HEK293 (cell line): ENCODE results near the gene C4BPB.

Experiments used
- CTCF ChIA-PET: fragments of 350-600 bp; formaldehyde crosslinking; extraction: SDS; loops from one replicate; lab custom pipeline; 2021; ENCODE audit warnings: antibody characterized with exemption; lab: Yijun Ruan, JAX
- POLR2A ChIA-PET: fragments of 300-600 bp; formaldehyde crosslinking; extraction: SDS; loops from one replicate; lab custom pipeline; 2020; ENCODE audit warnings: antibody characterized with exemption, inconsistent platforms; lab: Yijun Ruan, JAX
- H3K27ac ChIP-seq: fragments of 200-500 bp; sonication (Bioruptor generic); 2 replicates; pipeline ENCODE4 v1.5.1; 2014; ENCODE audit warnings: low read depth, low read length, control low read depth, inconsistent platforms; ENCODE audit errors: extremely low read depth
- H3K36me3 ChIP-seq, 2 experiments: fragments of 200-500 bp in 1 of 2; sonication (Bioruptor generic) in 1 of 2; 1 replicate in 1 of 2; 2 replicates in 1 of 2; pipeline ENCODE4 v1.5.1; 2014 to 2017; ENCODE audit warnings: inconsistent platforms in 2 of 2, low read length in 2 of 2; ENCODE audit not compliant: control insufficient read depth in 2 of 2, insufficient read depth in 1 of 2
- H3K4me1 ChIP-seq: fragments of 200-500 bp; sonication (Bioruptor generic); 2 replicates; pipeline ENCODE4 v1.5.1; 2014; ENCODE audit warnings: mild to moderate bottlenecking, low read length, inconsistent platforms; ENCODE audit not compliant: control insufficient read depth, insufficient read depth
- H3K4me3 ChIP-seq: 2 replicates; pipeline ENCODE4 v1.5.1; 2011; ENCODE audit warnings: low read depth, mild to moderate bottlenecking, control low read depth, low read length, moderate library complexity
- H3K9me3 ChIP-seq: fragments of 200-500 bp; sonication (Bioruptor generic); 2 replicates; pipeline ENCODE4 v1.5.1; 2014; ENCODE audit warnings: low read depth, low read length, inconsistent platforms; ENCODE audit not compliant: control insufficient read depth, insufficient read depth
- AEBP2 ChIP-seq: fragments of 450-650 bp; formaldehyde crosslinking; IDR thresholded peaks from 2 replicates; pipeline ENCODE4 v1.5.1; 2016; ENCODE audit warnings: missing biosample characterization, missing genetic modification characterization, borderline replicate concordance
- BCL6B ChIP-seq: fragments of 450-650 bp; formaldehyde crosslinking; IDR thresholded peaks from 2 replicates; pipeline ENCODE4 v1.5.1; 2017; ENCODE audit warnings: missing biosample characterization, missing genetic modification characterization
- FEZF1 ChIP-seq: fragments of 450-650 bp; formaldehyde crosslinking; IDR thresholded peaks from 2 replicates; pipeline ENCODE4 v1.5.1; 2016; ENCODE audit warnings: missing biosample characterization, missing genetic modification characterization
- PRDM1 ChIP-seq: fragments of 450-650 bp; formaldehyde crosslinking; IDR thresholded peaks from 2 replicates; pipeline ENCODE4; 2016; ENCODE audit warnings: missing biosample characterization, missing genetic modification characterization
- SALL2 ChIP-seq: fragments of 450-650 bp; formaldehyde crosslinking; IDR thresholded peaks from 2 replicates; pipeline ENCODE4 v1.5.0; 2017; ENCODE audit warnings: missing biosample characterization, mild to moderate bottlenecking, missing genetic modification characterization, borderline replicate concordance
- ZBTB10 ChIP-seq: fragments of 450-650 bp; formaldehyde crosslinking; IDR thresholded peaks from 2 replicates; pipeline ENCODE4 v1.5.1; 2016; ENCODE audit warnings: missing biosample characterization, missing genetic modification characterization
- ZBTB8A ChIP-seq: fragments of 450-650 bp; formaldehyde crosslinking; IDR thresholded peaks from 2 replicates; pipeline ENCODE4 v1.5.1; 2016; ENCODE audit warnings: missing biosample characterization, missing genetic modification characterization
- ZEB2 ChIP-seq: fragments of 450-650 bp; formaldehyde crosslinking; IDR thresholded peaks from 2 replicates; pipeline ENCODE4 v1.5.1; 2016; ENCODE audit warnings: missing biosample characterization, missing genetic modification characterization
- ZNF148 ChIP-seq: fragments of 450-650 bp; formaldehyde crosslinking; IDR thresholded peaks from 2 replicates; pipeline ENCODE4 v1.5.0; 2017; ENCODE audit warnings: missing biosample characterization, missing genetic modification characterization, borderline replicate concordance
- ZNF19 ChIP-seq: fragments of 450-650 bp; formaldehyde crosslinking; IDR thresholded peaks from 2 replicates; pipeline ENCODE4; 2016; ENCODE audit warnings: missing biosample characterization, missing genetic modification characterization, low read depth
- ZNF214 ChIP-seq: fragments of 450-650 bp; formaldehyde crosslinking; IDR thresholded peaks from 2 replicates; pipeline ENCODE4 v1.5.1; 2017; ENCODE audit warnings: missing biosample characterization, mild to moderate bottlenecking, missing genetic modification characterization, borderline replicate concordance
- ZNF223 ChIP-seq: fragments of 450-650 bp; formaldehyde crosslinking; IDR thresholded peaks from 2 replicates; pipeline ENCODE4 v1.5.1; 2016; ENCODE audit warnings: missing biosample characterization, missing genetic modification characterization
- ZNF280C ChIP-seq: fragments of 450-650 bp; formaldehyde crosslinking; IDR thresholded peaks from 2 replicates; pipeline ENCODE4 v1.5.1; 2016; ENCODE audit warnings: missing biosample characterization, missing genetic modification characterization
- ZNF670 ChIP-seq: fragments of 450-650 bp; formaldehyde crosslinking; IDR thresholded peaks from 2 replicates; pipeline ENCODE4 v1.5.1; 2016; ENCODE audit warnings: missing biosample characterization, missing genetic modification characterization, low read depth
- ZNF747 ChIP-seq: fragments of 450-650 bp; formaldehyde crosslinking; IDR thresholded peaks from 2 replicates; pipeline ENCODE4 v1.5.1; 2016; ENCODE audit warnings: missing biosample characterization, missing genetic modification characterization
- ZNF777 ChIP-seq: fragments of 450-650 bp; formaldehyde crosslinking; IDR thresholded peaks from 2 replicates; pipeline ENCODE4 v1.5.1; 2017; ENCODE audit warnings: missing biosample characterization, missing genetic modification characterization, borderline replicate concordance
- ZNF792 ChIP-seq: fragments of 450-650 bp; formaldehyde crosslinking; IDR thresholded peaks from 2 replicates; pipeline ENCODE4 v1.5.1; 2016; ENCODE audit warnings: missing biosample characterization, missing genetic modification characterization
- TF ChIP-seq, protein P1 (sequence below): fragments of 450-650 bp; formaldehyde crosslinking; IDR thresholded peaks from 2 replicates; pipeline ENCODE4 v1.5.1; 2016; ENCODE audit warnings: missing biosample characterization, missing genetic modification characterization
- TF ChIP-seq, protein P2 (sequence below): fragments of 450-650 bp; formaldehyde crosslinking; IDR thresholded peaks from 2 replicates; pipeline ENCODE4 v1.5.1; 2016; ENCODE audit warnings: missing biosample characterization, missing genetic modification characterization

C4BPB gene

GRCh38 chr1:207130252-207131036 is 41.8 kb downstream of the C4BPB start (continued):
- TF ChIP-seq, protein P1, sequence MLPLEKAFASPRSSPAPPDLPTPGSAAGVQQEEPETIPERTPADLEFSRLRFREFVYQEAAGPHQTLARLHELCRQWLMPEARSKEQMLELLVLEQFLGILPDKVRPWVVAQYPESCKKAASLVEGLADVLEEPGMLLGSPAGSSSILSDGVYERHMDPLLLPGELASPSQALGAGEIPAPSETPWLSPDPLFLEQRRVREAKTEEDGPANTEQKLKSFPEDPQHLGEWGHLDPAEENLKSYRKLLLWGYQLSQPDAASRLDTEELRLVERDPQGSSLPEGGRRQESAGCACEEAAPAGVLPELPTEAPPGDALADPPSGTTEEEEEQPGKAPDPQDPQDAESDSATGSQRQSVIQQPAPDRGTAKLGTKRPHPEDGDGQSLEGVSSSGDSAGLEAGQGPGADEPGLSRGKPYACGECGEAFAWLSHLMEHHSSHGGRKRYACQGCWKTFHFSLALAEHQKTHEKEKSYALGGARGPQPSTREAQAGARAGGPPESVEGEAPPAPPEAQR (tag by site-specific recombination) = no peak
- TF ChIP-seq ZNF19 (tag by site-specific recombination) = no peak
- no peak for TF ChIP-seq BCL6B (tag by site-specific recombination)
- no peak for TF ChIP-seq ZNF280C
- no peak for TF ChIP-seq ZNF223 (tag by site-specific recombination)
- no peak for TF ChIP-seq ZEB2
- TF ChIP-seq ZNF747 = no peak
- no peak for TF ChIP-seq AEBP2 (tag by site-specific recombination)
- no peak for TF ChIP-seq PRDM1 (tag by site-specific recombination)

DNA sequence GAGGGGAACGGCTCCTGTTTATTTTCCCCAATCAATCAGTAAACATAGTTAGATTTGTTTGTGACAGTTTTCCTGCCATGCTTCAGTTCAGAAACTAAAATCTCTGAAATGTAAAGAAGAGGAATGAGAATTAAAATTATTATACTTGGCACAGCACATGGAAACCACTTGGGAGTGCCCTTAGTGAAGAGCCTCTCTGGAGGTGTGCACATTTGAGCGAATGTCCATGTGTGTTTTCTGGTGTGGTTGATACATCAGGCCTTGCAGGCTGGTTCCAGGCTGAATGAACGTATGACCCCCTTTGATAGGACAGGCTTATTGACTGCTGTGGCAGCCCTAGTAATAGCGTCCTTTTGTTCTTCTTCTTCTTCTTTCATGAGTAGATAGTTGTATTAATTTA is 42.5 kb downstream of the C4BPB start:
- POLR2A ChIA-PET = no interaction called here
- CTCF ChIA-PET = interaction anchor here (0.5 to 0.6 kb wide), 2 partner anchors 70 to 702 kb away, joined by 3 read pairs; no protein-coding TSS in a partner anchor
- no peaks in the 10 kb centered on the region for H3K4me1 ChIP-seq
- no peaks in the 10 kb centered on the region for H3K9me3 ChIP-seq
- H3K4me3 ChIP-seq = no peak overlapping the region
- H3K27ac ChIP-seq = no peak overlapping the region
- H3K36me3 ChIP-seq = no peaks in the 10 kb centered on the region
- no peak for TF ChIP-seq ZNF214 (tag by site-specific recombination)
- TF ChIP-seq ZBTB10 (tag by site-specific recombination) = no peak
- no peak for TF ChIP-seq FEZF1 (tag by site-specific recombination)
- TF ChIP-seq ZNF777 (tag by site-specific recombination) = no peak
- TF ChIP-seq, protein P2, sequence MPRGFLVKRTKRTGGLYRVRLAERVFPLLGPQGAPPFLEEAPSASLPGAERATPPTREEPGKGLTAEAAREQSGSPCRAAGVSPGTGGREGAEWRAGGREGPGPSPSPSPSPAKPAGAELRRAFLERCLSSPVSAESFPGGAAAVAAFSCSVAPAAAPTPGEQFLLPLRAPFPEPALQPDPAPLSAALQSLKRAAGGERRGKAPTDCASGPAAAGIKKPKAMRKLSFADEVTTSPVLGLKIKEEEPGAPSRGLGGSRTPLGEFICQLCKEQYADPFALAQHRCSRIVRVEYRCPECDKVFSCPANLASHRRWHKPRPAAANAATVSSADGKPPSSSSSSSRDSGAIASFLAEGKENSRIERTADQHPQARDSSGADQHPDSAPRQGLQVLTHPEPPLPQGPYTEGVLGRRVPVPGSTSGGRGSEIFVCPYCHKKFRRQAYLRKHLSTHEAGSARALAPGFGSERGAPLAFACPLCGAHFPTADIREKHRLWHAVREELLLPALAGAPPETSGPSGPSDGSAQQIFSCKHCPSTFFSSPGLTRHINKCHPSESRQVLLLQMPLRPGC (tag by site-specific recombination) = no peak
- no peak for TF ChIP-seq ZNF792 (tag by site-specific recombination)
- TF ChIP-seq SALL2 = no peak
- no peak for TF ChIP-seq ZBTB8A (tag by site-specific recombination)
- TF ChIP-seq ZNF148 = no peak
- TF ChIP-seq AEBP2 (tag by site-specific recombination) = no peak
- no peak for TF ChIP-seq ZNF670
- TF ChIP-seq ZEB2 = no peak
